ENCODE results near the gene IQCM. TPM values are rescaled to one million over a fixed set of nuclear protein-coding genes. Genes with fewer than 3 reads are reported as not detected.

IQCM gene
- total and polyA plus RNA-seq, 2 donors (not counting 3 experiments of a cell fraction or from before 2014, with no cell fraction given), result not detected

DNA sequence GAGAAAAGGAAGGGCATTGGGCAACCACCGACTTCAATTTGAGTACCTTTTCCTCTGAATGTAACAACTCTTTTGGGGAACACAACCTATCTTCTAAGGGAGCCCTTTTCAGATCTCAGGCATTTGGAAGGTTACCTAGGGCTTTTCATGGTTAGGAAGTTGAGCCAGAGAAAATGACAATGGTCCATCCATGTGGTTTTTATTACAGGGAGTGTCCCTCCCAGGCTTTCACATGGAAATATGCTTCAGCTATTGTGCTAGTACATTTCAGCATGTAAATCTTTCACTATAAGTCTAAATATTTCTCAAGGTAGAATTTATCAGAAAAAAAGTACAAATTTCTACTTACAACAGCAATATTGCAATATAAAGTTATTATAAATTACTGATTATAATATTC lies 259.8 kb downstream of the IQCM start:
- H3K27ac ChIP-seq (ENCODE audit: insufficient read depth, low read depth, low read length), result no peak overlapping the region
- H3K36me3 ChIP-seq (ENCODE audit: control insufficient read depth in 2 of 2, extremely low read depth in 1 of 2, insufficient read depth in 2 of 2, low read length in 2 of 2), result no peaks in the 10 kb centered on the region
- dilution Hi-C loops (cut with MboI; ENCODE audit: extremely low pct_ligation_motif_present, low sequenced_read_pairs) (no loop called here), intact Hi-C loops (cut with micrococcal nuclease) (no loop called here)
- H3K79me2 ChIP-seq (ENCODE audit: control insufficient read depth, insufficient read depth, low read length), result no peaks in the 10 kb centered on the region
- POLR2A ChIA-PET, result no interaction called here
- no peaks in the 10 kb centered on the region for H3K4me1 ChIP-seq (ENCODE audit: control insufficient read depth, extremely low read depth, insufficient read depth, low read length)
- no peaks in the 10 kb centered on the region for H3K9me1 ChIP-seq (replicated peaks; ENCODE audit: control insufficient read depth, extremely low read depth, insufficient read depth, low read length)
- no peak overlapping the region for H3K4me2 ChIP-seq (ENCODE audit: insufficient read depth, low read length)
- BruUV-seq (replicated peaks), result no TSS peak
- H3K4me3 ChIP-seq (replicated peaks in 1 of 3; ENCODE audit: insufficient read depth in 1 of 3, low read depth in 1 of 3, low read length in 3 of 3), result no peak overlapping the region
- H4K20me1 ChIP-seq (replicated peaks; ENCODE audit: control insufficient read depth, extremely low read depth, insufficient read depth, low read length), result no peaks in the 10 kb centered on the region
- no peak overlapping the region for H2AFZ ChIP-seq (ENCODE audit: low read depth, low read length)
- no peaks in the 10 kb centered on the region for H3K27me3 ChIP-seq (ENCODE audit: control insufficient read depth in 2 of 2, insufficient read depth in 2 of 2, low read length in 2 of 2)
- no peak overlapping the region for H3K9ac ChIP-seq (replicated peaks; ENCODE audit: extremely low read depth, insufficient read depth, low read length)
- CTCF ChIA-PET, result no interaction called here
- FAIRE-seq (no peak), DNase-seq (ENCODE audit: low read depth, low spot score) (no peak)
- H3K9me3 ChIP-seq (replicated peaks; ENCODE audit: control insufficient read depth, insufficient read depth, low read length), result peaks cover 2% of the 10 kb centered on the region
- TF ChIP-seq, protein P1, sequence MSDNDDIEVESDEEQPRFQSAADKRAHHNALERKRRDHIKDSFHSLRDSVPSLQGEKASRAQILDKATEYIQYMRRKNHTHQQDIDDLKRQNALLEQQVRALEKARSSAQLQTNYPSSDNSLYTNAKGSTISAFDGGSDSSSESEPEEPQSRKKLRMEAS (IDR thresholded peaks at IDR 0.05; ENCODE audit: insufficient read depth, insufficient read length), result no peak
- TF ChIP-seq POLR2A (IDR thresholded peaks at IDR 0.05; ENCODE audit: low read depth, low read length), result no peak
- no peak for TF ChIP-seq GATA2 (IDR thresholded peaks at IDR 0.05; ENCODE audit: insufficient read depth, insufficient read length, low read depth, low read length)
- no peak for TF ChIP-seq MYC (IDR thresholded peaks at IDR 0.05; ENCODE audit: low read depth, low read length)
- no peak for TF ChIP-seq POLR2AphosphoS5 (IDR thresholded peaks at IDR 0.05; ENCODE audit: insufficient read depth, low read depth, low read length)
- TF ChIP-seq, protein P2, sequence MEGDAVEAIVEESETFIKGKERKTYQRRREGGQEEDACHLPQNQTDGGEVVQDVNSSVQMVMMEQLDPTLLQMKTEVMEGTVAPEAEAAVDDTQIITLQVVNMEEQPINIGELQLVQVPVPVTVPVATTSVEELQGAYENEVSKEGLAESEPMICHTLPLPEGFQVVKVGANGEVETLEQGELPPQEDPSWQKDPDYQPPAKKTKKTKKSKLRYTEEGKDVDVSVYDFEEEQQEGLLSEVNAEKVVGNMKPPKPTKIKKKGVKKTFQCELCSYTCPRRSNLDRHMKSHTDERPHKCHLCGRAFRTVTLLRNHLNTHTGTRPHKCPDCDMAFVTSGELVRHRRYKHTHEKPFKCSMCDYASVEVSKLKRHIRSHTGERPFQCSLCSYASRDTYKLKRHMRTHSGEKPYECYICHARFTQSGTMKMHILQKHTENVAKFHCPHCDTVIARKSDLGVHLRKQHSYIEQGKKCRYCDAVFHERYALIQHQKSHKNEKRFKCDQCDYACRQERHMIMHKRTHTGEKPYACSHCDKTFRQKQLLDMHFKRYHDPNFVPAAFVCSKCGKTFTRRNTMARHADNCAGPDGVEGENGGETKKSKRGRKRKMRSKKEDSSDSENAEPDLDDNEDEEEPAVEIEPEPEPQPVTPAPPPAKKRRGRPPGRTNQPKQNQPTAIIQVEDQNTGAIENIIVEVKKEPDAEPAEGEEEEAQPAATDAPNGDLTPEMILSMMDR (IDR thresholded peaks at IDR 0.05; ENCODE audit: extremely low read depth in 1 of 2, insufficient read depth in 1 of 2, low read depth in 1 of 2, low read length in 2 of 2), result no peak
- no peak for TF ChIP-seq JUN (IDR thresholded peaks at IDR 0.05; ENCODE audit: borderline replicate concordance, insufficient read depth, insufficient read length, low read depth)
- TF ChIP-seq EZH2 (IDR thresholded peaks at IDR 0.05; ENCODE audit: borderline replicate concordance, low read depth, low read length, severe bottlenecking), result no peak
- TF ChIP-seq FOS (IDR thresholded peaks at IDR 0.05; ENCODE audit: borderline replicate concordance, insufficient read depth, low read length), result no peak
